Activated T-helper 17 cell treated with anti-CD3 and anti-CD28 coated beads, Interleukin-2, amount 50 U/mL, for 72 hours (primary cell): Measurements from ENCODE around the gene VMAC. TPM values are rescaled to one million over a fixed set of nuclear protein-coding genes. Genes with fewer than 3 reads are reported as not detected.

Experiments used
- ATAC-seq: fragments of 150-1000 bp; cut with Tn5 transposase; replicated peaks from 2 replicates; pipeline ENCODE4 v1.10.0; 2021; ENCODE audit warnings: mild to moderate bottlenecking, moderate library complexity
- H3K27ac Mint-ChIP-seq: one replicate; pipeline ENCODE4 v1.8.0; 2022; ENCODE audit warnings: mixed read lengths
- H3K27me3 Mint-ChIP-seq: one replicate; pipeline ENCODE4 v1.8.0; 2022; ENCODE audit warnings: mixed read lengths
- H3K36me3 Mint-ChIP-seq: one replicate; pipeline ENCODE4 v1.8.0; 2022; ENCODE audit warnings: low read depth, mild to moderate bottlenecking, mixed read lengths
- H3K4me1 Mint-ChIP-seq: one replicate; pipeline ENCODE4 v1.8.0; 2022; ENCODE audit warnings: mixed read lengths
- H3K4me3 Mint-ChIP-seq: one replicate; pipeline ENCODE4 v1.8.0; 2022; ENCODE audit warnings: mild to moderate bottlenecking, mixed read lengths
- H3K9me3 Mint-ChIP-seq: one replicate; pipeline ENCODE4 v1.8.0; 2022; ENCODE audit warnings: mixed read lengths
- total RNA-seq, 2 donors: library from RNA; stranded (reverse); gene quantifications; one replicate each; pipeline ENCODE4 v1.2.3, GENCODE V29; 2022

The VMAC gene
- total RNA-seq, 2 donors from 2014 or later, result 3.7 to 4.4 TPM

GRCh38 chr19:5925830-5926427, 21.3 kb downstream of the VMAC start:
- no peaks in the 10 kb centered on the region for H3K4me1 Mint-ChIP-seq
- H3K9me3 Mint-ChIP-seq, result no peaks in the 10 kb centered on the region
- no peak overlapping the region for H3K27ac Mint-ChIP-seq
- ATAC-seq, result no peak
- peaks cover 99% of the 10 kb centered on the region for H3K36me3 Mint-ChIP-seq
- no peak overlapping the region for H3K4me3 Mint-ChIP-seq
- no peaks in the 10 kb centered on the region for H3K27me3 Mint-ChIP-seq

DNA sequence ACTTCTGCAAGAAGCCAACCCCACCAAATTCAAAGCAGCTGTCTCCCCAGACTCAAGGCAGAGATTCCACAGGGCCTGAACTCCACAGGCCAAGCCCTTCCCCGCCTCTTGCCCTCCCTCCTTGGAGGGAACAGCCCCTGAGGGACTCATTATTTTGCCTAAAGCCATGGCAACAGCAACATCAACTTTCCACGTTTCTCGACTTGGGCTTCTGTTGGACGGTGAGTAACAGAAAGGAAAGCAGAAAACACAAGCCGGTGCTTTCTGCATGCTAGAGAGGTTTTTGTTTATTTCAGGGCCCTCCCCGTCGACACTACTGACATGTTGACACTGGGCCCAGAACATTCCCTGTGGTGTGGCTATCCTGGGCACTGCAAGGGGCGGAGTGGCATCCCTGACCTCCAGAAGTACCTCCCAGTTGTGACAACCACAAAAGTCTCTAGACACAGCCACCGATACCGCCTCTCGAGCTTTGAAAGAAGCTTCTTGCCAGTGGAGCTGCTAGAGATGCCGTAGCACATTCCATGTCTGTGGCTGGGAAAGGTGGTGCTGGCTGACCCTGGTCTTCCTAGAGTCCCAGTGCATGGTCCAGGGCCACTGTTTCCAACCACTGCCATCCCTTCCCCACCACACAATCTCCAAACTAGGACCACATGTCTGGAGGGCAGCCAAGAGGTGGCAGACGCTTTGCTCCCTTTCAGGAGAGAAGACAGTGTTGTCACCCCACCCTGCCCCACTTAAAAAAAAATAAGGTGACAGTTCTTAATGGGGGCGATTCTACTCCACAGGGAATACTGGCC, 22.2 kb downstream of the VMAC start:
- Mint-ChIP-seq H3K36me3 (peaks cover 99% of the 10 kb centered on the region), H3K27ac (no peak overlapping the region), H3K9me3 (no peaks in the 10 kb centered on the region), H3K4me1 (no peaks in the 10 kb centered on the region), H3K27me3 (no peaks in the 10 kb centered on the region), H3K4me3 (no peak overlapping the region)
- ATAC-seq, result no peak

GRCh38 chr19:5927441-5927821, 22.8 kb downstream of the VMAC start:
- H3K27ac Mint-ChIP-seq, result no peak overlapping the region
- peaks cover 99% of the 10 kb centered on the region for H3K36me3 Mint-ChIP-seq
- no peaks in the 10 kb centered on the region for H3K4me1 Mint-ChIP-seq
- no peak overlapping the region for H3K4me3 Mint-ChIP-seq
- no peaks in the 10 kb centered on the region for H3K27me3 Mint-ChIP-seq
- ATAC-seq, result no peak
- H3K9me3 Mint-ChIP-seq, result no peaks in the 10 kb centered on the region

DNA sequence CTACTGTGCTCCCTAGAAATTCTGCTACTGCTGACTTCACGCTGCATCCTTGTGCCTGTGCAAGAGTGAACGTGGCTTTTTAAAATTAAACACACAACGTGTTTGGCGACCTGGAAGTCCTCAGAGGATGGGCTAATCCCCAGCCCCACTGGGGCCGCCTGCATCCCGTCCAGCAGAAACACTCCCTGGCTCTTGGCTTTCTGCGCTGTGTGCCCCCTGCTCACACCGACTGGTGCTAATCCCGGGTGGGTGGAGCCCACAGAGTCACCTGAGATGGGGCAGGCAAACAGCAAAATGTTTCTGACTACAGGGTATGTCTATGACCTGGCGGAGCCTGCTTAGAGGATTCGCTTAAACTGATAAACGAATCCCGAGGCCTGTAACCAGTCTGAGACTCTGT, 24.5 kb downstream of the VMAC start:
- no peak for ATAC-seq
- no peaks in the 10 kb centered on the region for H3K27me3 Mint-ChIP-seq

DNA sequence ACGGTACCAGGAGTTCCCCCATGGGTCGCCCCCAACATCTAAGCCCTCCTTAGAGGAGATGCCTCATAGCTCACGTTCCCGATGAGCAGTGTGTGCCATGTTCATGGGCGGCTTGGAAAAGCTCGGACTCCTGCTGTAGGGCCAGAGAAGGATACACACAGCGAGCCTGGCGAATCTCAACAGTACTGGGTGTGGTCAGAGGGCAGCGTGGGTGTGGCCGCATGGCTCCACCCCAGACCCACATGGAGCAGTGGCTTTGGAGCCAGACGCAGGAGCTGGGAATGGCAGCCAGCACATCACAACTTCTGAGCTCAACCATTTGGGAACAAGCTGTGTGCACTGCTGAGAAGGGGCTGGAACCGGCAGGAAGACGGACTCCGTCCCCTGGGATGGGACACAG, 25.0 kb downstream of the VMAC start:
- no peaks in the 10 kb centered on the region for H3K27me3 Mint-ChIP-seq
- H3K4me3 Mint-ChIP-seq, result no peak overlapping the region

More for the DNA sequence above, 24.5 kb downstream of the VMAC start:
- Mint-ChIP-seq H3K4me3 (no peak overlapping the region), H3K36me3 (peaks cover 91% of the 10 kb centered on the region), H3K9me3 (no peaks in the 10 kb centered on the region), H3K4me1 (no peaks in the 10 kb centered on the region), H3K27ac (no peak overlapping the region)

GRCh38 chr19:5931251-5931650, 26.6 kb downstream of the VMAC start:
- no peak overlapping the region for H3K27ac Mint-ChIP-seq
- H3K9me3 Mint-ChIP-seq, result no peaks in the 10 kb centered on the region
- no peaks in the 10 kb centered on the region for H3K4me1 Mint-ChIP-seq
- H3K4me3 Mint-ChIP-seq, result no peak overlapping the region
- ATAC-seq, result no peak
- H3K36me3 Mint-ChIP-seq, result peaks cover 91% of the 10 kb centered on the region
- H3K27me3 Mint-ChIP-seq, result no peaks in the 10 kb centered on the region

More for the DNA sequence above, 25.0 kb downstream of the VMAC start:
- Mint-ChIP-seq H3K36me3 (peaks cover 91% of the 10 kb centered on the region), H3K4me1 (no peaks in the 10 kb centered on the region), H3K27ac (no peak overlapping the region), H3K9me3 (no peaks in the 10 kb centered on the region)
- ATAC-seq, result no peak

DNA sequence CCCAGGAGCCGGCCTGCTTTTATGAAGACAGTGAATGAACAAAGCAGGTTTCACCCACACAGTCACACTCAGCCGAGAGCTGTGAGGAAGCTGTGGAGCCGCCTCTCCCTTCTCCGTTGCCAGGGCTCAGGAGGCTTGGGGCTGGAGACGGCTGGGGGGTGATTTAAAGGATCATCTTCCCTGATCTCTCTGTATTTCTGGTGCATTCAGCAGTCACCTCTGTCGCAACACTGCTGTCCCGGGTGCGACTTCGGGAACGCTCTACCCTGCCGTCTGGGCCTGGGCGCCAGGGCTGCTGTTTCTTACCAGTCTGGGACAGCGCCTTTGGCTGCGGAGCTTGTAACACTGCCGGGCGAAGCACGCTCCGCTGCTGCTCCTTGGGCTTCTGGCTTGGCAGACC, 27.5 kb downstream of the VMAC start:
- H3K4me3 Mint-ChIP-seq, result no peak overlapping the region
- H3K4me1 Mint-ChIP-seq, result no peaks in the 10 kb centered on the region

DNA sequence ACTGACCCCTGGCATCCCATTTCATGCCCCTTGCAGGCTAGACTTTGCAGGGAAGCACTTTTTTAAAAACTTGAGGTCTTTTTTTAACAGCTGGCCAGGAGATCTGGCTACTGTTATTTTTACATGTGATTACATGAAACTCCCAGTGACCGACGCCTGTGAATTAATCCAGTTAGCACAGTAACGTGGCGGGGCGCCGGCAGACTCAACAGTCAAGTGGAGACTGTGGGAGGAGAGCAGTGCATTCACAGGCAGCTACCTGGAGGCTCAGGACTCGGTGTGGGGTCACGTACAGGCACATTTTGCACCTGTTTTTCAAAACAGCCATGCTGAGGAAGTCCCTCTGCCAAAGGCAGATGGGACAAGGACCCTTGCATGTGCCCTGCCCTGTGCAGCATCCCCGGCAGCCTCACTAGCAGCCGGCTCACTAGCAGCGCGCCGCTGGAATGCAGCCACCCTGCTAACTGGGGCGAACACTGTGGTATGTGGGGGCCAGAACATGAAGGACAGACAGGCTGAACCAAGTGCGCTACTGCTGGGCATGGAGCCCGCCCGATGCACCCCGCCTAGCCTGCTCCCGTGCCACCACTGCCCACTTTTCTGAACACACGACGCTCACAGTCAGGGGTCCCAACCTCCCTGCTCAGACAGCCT, 28.1 kb downstream of the VMAC start:
- Mint-ChIP-seq H3K36me3 (peaks cover 93% of the 10 kb centered on the region), H3K4me1 (no peaks in the 10 kb centered on the region), H3K27me3 (no peaks in the 10 kb centered on the region), H3K27ac (peak overlapping the region; percentile 59), H3K4me3 (no peak overlapping the region), H3K9me3 (no peaks in the 10 kb centered on the region)
- no peak for ATAC-seq

More for the DNA sequence above, 27.5 kb downstream of the VMAC start:
- no peaks in the 10 kb centered on the region for H3K9me3 Mint-ChIP-seq
- peaks cover 91% of the 10 kb centered on the region for H3K36me3 Mint-ChIP-seq
- H3K27me3 Mint-ChIP-seq, result no peaks in the 10 kb centered on the region
- H3K27ac Mint-ChIP-seq, result no peak overlapping the region
- ATAC-seq, result no peak

DNA sequence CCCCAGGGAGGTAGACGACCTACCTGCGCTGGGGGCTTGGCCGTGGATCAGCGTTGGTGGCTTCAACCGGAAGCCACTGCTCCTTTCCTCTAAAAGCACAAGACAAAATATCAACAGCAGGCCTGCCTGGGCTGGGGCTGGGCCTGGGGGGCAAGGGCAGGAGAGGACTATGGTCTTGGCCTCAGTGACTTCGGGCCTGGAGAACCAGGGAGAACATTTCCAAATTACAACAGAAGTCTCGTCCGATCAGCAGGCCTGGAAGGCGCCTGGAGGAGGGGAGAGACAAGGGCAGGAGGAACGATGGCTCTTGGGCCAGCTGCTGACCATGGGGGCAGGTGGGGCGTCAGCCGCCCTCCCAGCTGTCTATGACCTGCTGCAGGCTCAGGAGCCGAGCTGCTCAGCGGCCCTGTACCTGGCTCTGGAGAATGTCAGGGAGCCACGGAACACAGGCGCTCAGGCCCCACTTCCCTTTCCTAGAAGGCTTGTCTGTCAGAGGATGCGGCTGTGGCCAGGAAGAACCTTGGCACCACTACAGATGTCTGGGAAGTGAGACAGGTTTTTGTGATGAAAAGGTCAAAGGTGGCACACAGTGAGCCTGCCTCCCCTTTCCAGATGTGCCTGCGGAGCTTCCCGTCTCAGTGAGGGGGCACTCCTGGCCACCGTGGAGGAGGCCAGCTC, 28.9 kb downstream of the VMAC start:
- H3K27me3 Mint-ChIP-seq, result no peaks in the 10 kb centered on the region
- no peaks in the 10 kb centered on the region for H3K4me1 Mint-ChIP-seq
- H3K36me3 Mint-ChIP-seq, result peaks cover 93% of the 10 kb centered on the region
- H3K27ac Mint-ChIP-seq, result peak overlapping the region; percentile 59
- no peak for ATAC-seq
- H3K9me3 Mint-ChIP-seq, result no peaks in the 10 kb centered on the region
- H3K4me3 Mint-ChIP-seq, result no peak overlapping the region

DNA sequence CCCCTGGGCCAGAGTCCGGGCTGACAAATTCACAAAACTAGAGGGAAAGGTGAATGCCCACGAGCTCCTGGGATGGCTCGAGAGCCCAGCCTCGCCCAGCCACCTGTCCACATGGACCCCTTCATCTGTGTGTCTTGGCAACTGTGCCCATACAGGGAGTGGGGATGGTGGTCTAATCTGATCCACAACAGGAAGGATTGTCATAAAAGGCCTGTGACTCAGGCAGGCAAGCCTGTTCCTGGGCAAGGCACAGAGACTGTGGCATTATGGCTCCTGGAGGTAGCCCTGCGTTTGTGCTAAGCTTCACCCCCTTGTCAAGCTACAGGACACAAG, 29.4 kb downstream of the VMAC start:
- Mint-ChIP-seq H3K36me3 (peaks cover 93% of the 10 kb centered on the region), H3K4me1 (no peaks in the 10 kb centered on the region), H3K27me3 (no peaks in the 10 kb centered on the region), H3K4me3 (no peak overlapping the region), H3K9me3 (no peaks in the 10 kb centered on the region), H3K27ac (no peak overlapping the region)
- no peak for ATAC-seq

GRCh38 chr19:5934774-5935472, 30.3 kb downstream of the VMAC start:
- ATAC-seq, result no peak
- Mint-ChIP-seq H3K4me3 (no peak overlapping the region), H3K9me3 (no peaks in the 10 kb centered on the region), H3K4me1 (no peaks in the 10 kb centered on the region), H3K27me3 (no peaks in the 10 kb centered on the region), H3K27ac (peak overlapping the region; percentile 21), H3K36me3 (peaks cover 93% of the 10 kb centered on the region)

- H3K4me3 Mint-ChIP-seq, result no peak overlapping the region
- no peak overlapping the region for H3K27ac Mint-ChIP-seq
- H3K4me1 Mint-ChIP-seq, result no peaks in the 10 kb centered on the region
- H3K36me3 Mint-ChIP-seq, result peaks cover 89% of the 10 kb centered on the region
- no peaks in the 10 kb centered on the region for H3K9me3 Mint-ChIP-seq
- H3K27me3 Mint-ChIP-seq, result no peaks in the 10 kb centered on the region
- ATAC-seq, result no peak
These were observed 31.0 kb downstream of the VMAC start for GRCh38 chr19:5935473-5936291.

DNA sequence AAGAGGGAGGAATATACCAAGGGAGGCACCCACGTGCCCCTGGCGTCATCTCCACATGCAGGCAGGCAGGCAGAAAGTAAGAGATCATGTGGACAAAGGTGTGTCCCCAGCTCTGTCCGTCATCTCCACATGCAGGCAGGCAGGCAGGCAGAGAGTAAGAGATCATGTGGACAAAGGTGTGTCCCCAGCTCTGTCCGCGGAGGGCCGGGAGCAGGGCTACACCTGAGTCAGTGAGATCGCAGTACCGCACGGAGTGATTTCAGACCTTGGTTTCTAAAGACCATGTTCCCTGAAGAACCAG, 31.6 kb downstream of the VMAC start:
- Mint-ChIP-seq H3K27ac (no peak overlapping the region), H3K4me3 (no peak overlapping the region), H3K27me3 (no peaks in the 10 kb centered on the region), H3K36me3 (peaks cover 88% of the 10 kb centered on the region), H3K9me3 (no peaks in the 10 kb centered on the region), H3K4me1 (no peaks in the 10 kb centered on the region)
- no peak for ATAC-seq

- H3K9me3 Mint-ChIP-seq, result no peaks in the 10 kb centered on the region
- H3K27me3 Mint-ChIP-seq, result no peaks in the 10 kb centered on the region
- peak overlapping the region; percentile 30 for H3K27ac Mint-ChIP-seq
- H3K4me3 Mint-ChIP-seq, result no peak overlapping the region
- peaks cover 86% of the 10 kb centered on the region for H3K36me3 Mint-ChIP-seq
- no peaks in the 10 kb centered on the region for H3K4me1 Mint-ChIP-seq
- ATAC-seq, result no peak
These were observed 32.9 kb downstream of the VMAC start for GRCh38 chr19:5937550-5937949.
